Testis (tissue), 2 donors: Measurements from ENCODE around the gene ZMAT5.

Experiments used
- CTCF ChIP-seq, 3 experiments: fragments of 450-650 bp in 2 of 3; fragments of 200-600 bp in 1 of 3; sonication (generic) in 1 of 3; IDR thresholded peaks; one replicate each; pipeline ENCODE4 v1.5.1; 2016 to 2019; ENCODE audit warnings: antibody characterized with exemption in 3 of 3, mild to moderate bottlenecking in 2 of 3, moderate library complexity in 1 of 3
- POLR2A ChIP-seq: fragments of 450-650 bp; IDR thresholded peaks from one replicate; pipeline ENCODE4 v1.6.1; 2017; ENCODE audit warnings: antibody characterized with exemption, mild to moderate bottlenecking, moderate library complexity

- TF ChIP-seq CTCF (IDR thresholded peaks at IDR 0.05) (no peak), POLR2A (no peak)
Observed at GRCh38 chr22:29757096-29757495, 9.7 kb downstream of the ZMAT5 start.
